ENCODE measurements around the gene LRIG3. TPM values are rescaled to one million over a fixed set of nuclear protein-coding genes. Genes with fewer than 3 reads are reported as not detected.

The LRIG3 gene
- total RNA-seq, 2 donors from 2014 or later = not detected

- no peaks in the 10 kb centered on the region for H3K36me3 Mint-ChIP-seq (ENCODE audit: low read depth)
- ATAC-seq = no peak
- H3K27ac Mint-ChIP-seq = no peak overlapping the region
- H3K4me3 Mint-ChIP-seq = no peak overlapping the region
- DNase-seq = no peak
- H3K4me1 Mint-ChIP-seq = no peaks in the 10 kb centered on the region
- peaks cover 11% of the 10 kb centered on the region for H3K27me3 Mint-ChIP-seq
- no peaks in the 10 kb centered on the region for H3K9me3 ChIP-seq (ENCODE audit: control insufficient read depth, low read length, poor library complexity, severe bottlenecking)
Observed at GRCh38 chr12:58924652-58925051, 4.3 kb upstream of the LRIG3 start.

GRCh38 chr12:58923781-58924180 lies 3.5 kb upstream of the LRIG3 start:
- Mint-ChIP-seq H3K27me3 (peaks cover 11% of the 10 kb centered on the region), H3K4me1 (no peaks in the 10 kb centered on the region), H3K27ac (no peak overlapping the region), H3K4me3 (no peak overlapping the region), H3K36me3 (ENCODE audit: low read depth) (no peaks in the 10 kb centered on the region)
- no peak for ATAC-seq
- DNase-seq = no peak
- no peaks in the 10 kb centered on the region for H3K9me3 ChIP-seq (ENCODE audit: control insufficient read depth, low read length, poor library complexity, severe bottlenecking)

GRCh38 chr12:58922849-58923248 lies 2.5 kb upstream of the LRIG3 start:
- Mint-ChIP-seq H3K36me3 (ENCODE audit: low read depth) (no peaks in the 10 kb centered on the region), H3K27me3 (peaks cover 20% of the 10 kb centered on the region), H3K4me3 (no peak overlapping the region), H3K4me1 (no peaks in the 10 kb centered on the region), H3K27ac (no peak overlapping the region)
- no peak for ATAC-seq
- DNase-seq = no peak
- H3K9me3 ChIP-seq (ENCODE audit: control insufficient read depth, low read length, poor library complexity, severe bottlenecking) = no peaks in the 10 kb centered on the region

- Mint-ChIP-seq H3K36me3 (ENCODE audit: low read depth) (no peaks in the 10 kb centered on the region), H3K4me1 (no peaks in the 10 kb centered on the region), H3K27me3 (peaks cover 29% of the 10 kb centered on the region), H3K4me3 (no peak overlapping the region), H3K27ac (no peak overlapping the region)
- H3K9me3 ChIP-seq (ENCODE audit: control insufficient read depth, low read length, poor library complexity, severe bottlenecking) = no peaks in the 10 kb centered on the region
- ATAC-seq (no peak), DNase-seq (no peak)
Observed at GRCh38 chr12:58920961-58921861, 907 bp upstream of the LRIG3 start.

- Mint-ChIP-seq H3K27ac (no peak overlapping the region), H3K27me3 (peaks cover 29% of the 10 kb centered on the region)
- no peak for ATAC-seq
Observed at GRCh38 chr12:58919231-58920101, 838 bp downstream of the LRIG3 start.

GRCh38 chr12:58918469-58918844 lies 1.8 kb downstream of the LRIG3 start:
- Mint-ChIP-seq H3K27ac (no peak overlapping the region), H3K4me1 (no peaks in the 10 kb centered on the region), H3K4me3 (no peak overlapping the region), H3K36me3 (ENCODE audit: low read depth) (no peaks in the 10 kb centered on the region), H3K27me3 (peaks cover 34% of the 10 kb centered on the region)
- ATAC-seq (no peak), DNase-seq (no peak)
- no peaks in the 10 kb centered on the region for H3K9me3 ChIP-seq (ENCODE audit: control insufficient read depth, low read length, poor library complexity, severe bottlenecking)

More at GRCh38 chr12:58919231-58920101, 838 bp downstream of the LRIG3 start:
- Mint-ChIP-seq H3K4me3 (peak overlapping the region; percentile 42), H3K4me1 (no peaks in the 10 kb centered on the region), H3K36me3 (ENCODE audit: low read depth) (no peaks in the 10 kb centered on the region)
- no peak for DNase-seq
- no peaks in the 10 kb centered on the region for H3K9me3 ChIP-seq (ENCODE audit: control insufficient read depth, low read length, poor library complexity, severe bottlenecking)

- H3K36me3 Mint-ChIP-seq (ENCODE audit: low read depth) = no peaks in the 10 kb centered on the region
- DNase-seq = no peak
- no peak overlapping the region for H3K4me3 Mint-ChIP-seq
- H3K27ac Mint-ChIP-seq = no peak overlapping the region
- no peaks in the 10 kb centered on the region for H3K9me3 ChIP-seq (ENCODE audit: control insufficient read depth, low read length, poor library complexity, severe bottlenecking)
- ATAC-seq = no peak
- H3K4me1 Mint-ChIP-seq = no peaks in the 10 kb centered on the region
- H3K27me3 Mint-ChIP-seq = peaks cover 35% of the 10 kb centered on the region
Observed at GRCh38 chr12:58917699-58918468, 2.4 kb downstream of the LRIG3 start.

GRCh38 chr12:58916921-58917511 lies 3.3 kb downstream of the LRIG3 start:
- Mint-ChIP-seq H3K27me3 (peaks cover 35% of the 10 kb centered on the region), H3K27ac (no peak overlapping the region), H3K4me3 (no peak overlapping the region), H3K4me1 (no peaks in the 10 kb centered on the region), H3K36me3 (ENCODE audit: low read depth) (no peaks in the 10 kb centered on the region)
- ATAC-seq = no peak
- H3K9me3 ChIP-seq (ENCODE audit: control insufficient read depth, low read length, poor library complexity, severe bottlenecking) = no peaks in the 10 kb centered on the region
- no peak for DNase-seq

GRCh38 chr12:58916161-58916621 lies 4.1 kb downstream of the LRIG3 start:
- peaks cover 32% of the 10 kb centered on the region for H3K27me3 Mint-ChIP-seq
- no peak for DNase-seq

GRCh38 chr12:58915634-58916033 lies 4.7 kb downstream of the LRIG3 start:
- no peak for ATAC-seq
- Mint-ChIP-seq H3K27me3 (peaks cover 27% of the 10 kb centered on the region), H3K27ac (no peak overlapping the region), H3K4me3 (no peak overlapping the region), H3K4me1 (no peaks in the 10 kb centered on the region), H3K36me3 (ENCODE audit: low read depth) (no peaks in the 10 kb centered on the region)
- DNase-seq = no peak
- no peaks in the 10 kb centered on the region for H3K9me3 ChIP-seq (ENCODE audit: control insufficient read depth, low read length, poor library complexity, severe bottlenecking)

More at GRCh38 chr12:58916161-58916621, 4.1 kb downstream of the LRIG3 start:
- H3K9me3 ChIP-seq (ENCODE audit: control insufficient read depth, low read length, poor library complexity, severe bottlenecking) = no peaks in the 10 kb centered on the region
- H3K27ac Mint-ChIP-seq = no peak overlapping the region
- no peaks in the 10 kb centered on the region for H3K4me1 Mint-ChIP-seq
- H3K4me3 Mint-ChIP-seq = no peak overlapping the region
- ATAC-seq = no peak
- H3K36me3 Mint-ChIP-seq (ENCODE audit: low read depth) = no peaks in the 10 kb centered on the region

GRCh38 chr12:58915037-58915436 lies 5.3 kb downstream of the LRIG3 start:
- H3K4me3 Mint-ChIP-seq = no peak overlapping the region
- no peaks in the 10 kb centered on the region for H3K9me3 ChIP-seq (ENCODE audit: control insufficient read depth, low read length, poor library complexity, severe bottlenecking)
- no peak for ATAC-seq
- H3K4me1 Mint-ChIP-seq = no peaks in the 10 kb centered on the region
- no peaks in the 10 kb centered on the region for H3K36me3 Mint-ChIP-seq (ENCODE audit: low read depth)
- no peak overlapping the region for H3K27ac Mint-ChIP-seq
- DNase-seq = no peak
- H3K27me3 Mint-ChIP-seq = peaks cover 23% of the 10 kb centered on the region

GRCh38 chr12:58914457-58914856 lies 5.8 kb downstream of the LRIG3 start:
- H3K27me3 Mint-ChIP-seq = peaks cover 23% of the 10 kb centered on the region
- H3K27ac Mint-ChIP-seq = no peak overlapping the region
- no peaks in the 10 kb centered on the region for H3K36me3 Mint-ChIP-seq (ENCODE audit: low read depth)
- no peaks in the 10 kb centered on the region for H3K9me3 ChIP-seq (ENCODE audit: control insufficient read depth, low read length, poor library complexity, severe bottlenecking)
- no peak for ATAC-seq
- no peak overlapping the region for H3K4me3 Mint-ChIP-seq
- no peak for DNase-seq
- no peaks in the 10 kb centered on the region for H3K4me1 Mint-ChIP-seq
